AG04450 (cell line): ENCODE measurements around the gene SPAG6. TPM values are rescaled to one million over a fixed set of nuclear protein-coding genes. Genes with fewer than 3 reads are reported as not detected.
"Not testable (repeated sequence)": the region's sequence is repeated elsewhere in the genome, so short reads cannot be mapped to it uniquely, and the experiment has no call there.

ENCODE experiments used
- CTCF ChIA-PET: fragments of 300-600, 350-600 bp; formaldehyde crosslinking; extraction: SDS; loops from one replicate; lab custom pipeline; 2022; ENCODE audit warnings: antibody characterized with exemption, inconsistent platforms; lab: Charles Lee
- POLR2A ChIA-PET: fragments of 350-600 bp; formaldehyde crosslinking; extraction: SDS; loops from one replicate; lab custom pipeline; 2021; ENCODE audit warnings: antibody characterized with exemption, inconsistent platforms; lab: Yijun Ruan, JAX
- DNase-seq: peaks from one replicate; pipeline ENCODE4 v3.0.0-alpha.2; 2011; ENCODE audit warnings: low read depth, low spot score
- H3K27ac ChIP-seq: one replicate; pipeline ENCODE4 v1.5.1; 2012; ENCODE audit warnings: low read depth, low read length, control low read depth
- H3K27me3 ChIP-seq: one replicate; pipeline ENCODE4 v1.6.0; 2012; ENCODE audit warnings: low read length; ENCODE audit not compliant: control insufficient read depth, insufficient read depth
- H3K4me3 ChIP-seq: 2 replicates; pipeline ENCODE4 v1.5.1; 2011; ENCODE audit warnings: mild to moderate bottlenecking, low read depth, low read length, control low read depth
- H3K9me3 ChIP-seq: 2 replicates; pipeline ENCODE4 v1.5.1; 2012; ENCODE audit warnings: low read length; ENCODE audit not compliant: control insufficient read depth, insufficient read depth
- CTCF ChIP-seq: IDR thresholded peaks from 2 replicates; pipeline ENCODE4 v1.5.1; 2011; ENCODE audit warnings: low read depth, low read length, control low read depth, inconsistent platforms
- polyA plus RNA-seq: library from polyadenylated mRNA; depleted of rRNA; stranded (reverse); fragments of >200 nt; gene quantifications from 2 replicates; pipeline ENCODE4 v1.2.3, GENCODE V29; 2011

The SPAG6 gene
- polyA plus RNA-seq, 1 experiment: not detected

- Histone ChIP-seq H3K27me3 (peaks cover 3% of the 10 kb centered on the region), H3K4me3 (no peak overlapping the region), H3K27ac (no peak overlapping the region), H3K9me3 (no peaks in the 10 kb centered on the region)
- ChIA-PET CTCF (no interaction called here), POLR2A (no interaction called here)
- no peak for TF ChIP-seq CTCF
- DNase-seq: no peak
Observed at GRCh38 chr10:22389856-22390589, 44.7 kb downstream of the SPAG6 start.

DNA sequence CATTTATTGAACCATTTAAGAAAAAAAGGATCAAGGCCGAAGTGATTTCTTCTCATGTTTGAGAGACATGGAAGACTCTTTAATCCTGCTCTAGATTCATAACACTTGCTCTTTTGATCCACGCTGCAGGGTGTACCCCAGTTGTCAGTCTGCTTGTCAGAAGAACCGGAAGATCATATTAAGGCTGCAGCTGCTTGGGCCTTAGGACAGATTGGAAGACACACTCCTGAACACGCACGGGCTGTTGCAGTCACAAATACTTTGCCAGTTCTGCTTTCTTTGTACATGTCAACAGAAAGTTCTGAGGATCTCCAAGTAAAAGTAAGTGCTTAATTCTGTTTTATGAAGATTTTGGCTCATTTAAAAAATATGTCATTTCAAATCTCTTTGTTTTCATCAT lies 46.3 kb downstream of the SPAG6 start:
- no peak for DNase-seq
- no peaks in the 10 kb centered on the region for H3K9me3 ChIP-seq
- TF ChIP-seq CTCF: no peak
- CTCF ChIA-PET: no interaction called here
- H3K27me3 ChIP-seq: no peaks in the 10 kb centered on the region
- no peak overlapping the region for H3K4me3 ChIP-seq
- POLR2A ChIA-PET: no interaction called here
- no peak overlapping the region for H3K27ac ChIP-seq

- H3K4me3 ChIP-seq, DNase-seq, H3K9me3 ChIP-seq, H3K27ac ChIP-seq, H3K27me3 ChIP-seq, CTCF ChIA-PET, POLR2A ChIA-PET: not testable (repeated sequence)
Observed at GRCh38 chr10:22396195-22396594, 50.9 kb downstream of the SPAG6 start.

DNA sequence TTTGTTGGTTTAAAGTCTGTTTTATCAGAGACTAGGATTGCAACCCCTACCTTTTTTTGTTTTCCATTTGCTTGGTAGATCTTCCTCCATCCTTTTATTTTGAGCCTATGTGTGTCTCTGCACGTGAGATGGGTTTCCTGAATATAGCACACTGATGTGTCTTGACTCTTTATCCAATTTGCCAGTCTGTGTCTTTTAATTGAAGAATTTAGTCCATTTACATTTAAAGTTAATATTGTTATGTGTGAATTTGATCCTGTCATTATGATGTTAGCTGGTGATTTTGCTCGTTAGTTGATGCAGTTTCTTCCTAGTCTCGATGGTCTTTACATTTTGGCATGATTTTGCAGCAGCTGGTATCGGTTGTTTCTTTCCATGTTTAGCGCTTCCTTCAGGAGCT lies 61.6 kb downstream of the SPAG6 start:
- H3K4me3 ChIP-seq, H3K9me3 ChIP-seq, POLR2A ChIA-PET, H3K27me3 ChIP-seq, H3K27ac ChIP-seq, CTCF ChIA-PET, DNase-seq: not testable (repeated sequence)

DNA sequence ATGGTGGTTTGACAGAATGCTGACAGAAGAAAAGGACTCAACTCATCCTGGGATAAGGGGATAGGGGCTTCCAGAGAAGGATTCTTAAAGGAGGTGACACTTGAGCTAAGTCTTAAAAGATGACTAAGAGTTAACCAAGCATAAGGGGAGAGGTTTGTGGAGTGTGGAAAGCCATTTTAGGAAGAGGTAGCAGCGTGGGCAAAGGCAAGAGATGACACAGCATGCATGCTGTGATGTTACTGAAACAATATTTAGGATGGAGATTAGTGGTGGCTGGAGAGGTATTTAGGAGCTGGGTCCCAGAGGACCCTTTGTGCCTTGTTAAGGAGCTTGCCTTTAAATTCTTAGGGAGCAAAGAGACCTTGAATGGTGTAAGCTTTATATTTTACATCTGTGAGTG lies 65.1 kb downstream of the SPAG6 start:
- H3K9me3 ChIP-seq: no peaks in the 10 kb centered on the region; the same call in 1 of the 2 replicates
- no peaks in the 10 kb centered on the region for H3K27me3 ChIP-seq
- TF ChIP-seq CTCF: no peak
- POLR2A ChIA-PET: no interaction called here
- H3K4me3 ChIP-seq: no peak overlapping the region
- DNase-seq: no peak
- CTCF ChIA-PET: no interaction called here
- no peak overlapping the region for H3K27ac ChIP-seq

GRCh38 chr10:22410846-22411245 lies 65.5 kb downstream of the SPAG6 start:
- Histone ChIP-seq H3K27ac (no peak overlapping the region), H3K9me3 (no peaks in the 10 kb centered on the region; the same call in 1 of the 2 replicates), H3K27me3 (no peaks in the 10 kb centered on the region), H3K4me3 (no peak overlapping the region)
- ChIA-PET POLR2A (no interaction called here), CTCF (no interaction called here)
- no peak for DNase-seq
- no peak for TF ChIP-seq CTCF
